RWPE2 (cell line): ENCODE results near the gene OR52I1.

Experiments
- ATAC-seq: fragments of 200-7000 bp; cut with Tn5 transposase; 3 replicates; pipeline ENCODE4 v1.9.1; 2021; ENCODE audit warnings: low read depth
- DNase-seq: peaks from one replicate; pipeline ENCODE4 v3.0.0-alpha.2; 2020; ENCODE audit warnings: low spot score
- H3K27ac ChIP-seq: fragments of 450-650 bp; 2 replicates; pipeline ENCODE4 v1.5.1; 2017; ENCODE audit warnings: mild to moderate bottlenecking; ENCODE audit not compliant: poor library complexity, severe bottlenecking
- H3K27me3 ChIP-seq: fragments of 250-450 bp; sonication (Bioruptor Pico); 2 replicates; pipeline ENCODE4 v1.5.1; 2021; ENCODE audit warnings: mild to moderate bottlenecking, moderate library complexity; ENCODE audit not compliant: insufficient read depth, poor library complexity, severe bottlenecking
- H3K36me3 ChIP-seq: fragments of 250-450 bp; sonication (Bioruptor Pico); 2 replicates; pipeline ENCODE4 v1.5.1; 2020; ENCODE audit warnings: low read depth, mild to moderate bottlenecking, moderate library complexity
- H3K4me1 ChIP-seq: fragments of 250-450 bp; sonication (Bioruptor Pico); 2 replicates; pipeline ENCODE4 v1.5.1; 2021; ENCODE audit warnings: mild to moderate bottlenecking, moderate library complexity; ENCODE audit not compliant: insufficient read depth, poor library complexity, severe bottlenecking
- H3K4me3 ChIP-seq: fragments of 250-450 bp; sonication (Bioruptor Pico); 2 replicates; pipeline ENCODE4 v1.5.1; 2021; ENCODE audit warnings: mild to moderate bottlenecking, moderate library complexity; ENCODE audit not compliant: severe bottlenecking
- H3K9me3 ChIP-seq: fragments of 250-450 bp; sonication (Bioruptor Pico); 2 replicates; pipeline ENCODE4 v1.5.1; 2021; ENCODE audit warnings: mild to moderate bottlenecking, moderate library complexity; ENCODE audit not compliant: severe bottlenecking
- CTCF ChIP-seq: fragments of 450-650 bp; IDR thresholded peaks from one replicate; pipeline ENCODE4 v1.5.1; 2017; ENCODE audit warnings: mild to moderate bottlenecking, moderate library complexity; ENCODE audit not compliant: poor library complexity, severe bottlenecking

OR52I1 gene

GRCh38 chr11:4610258-4610935, 16.6 kb downstream of the OR52I1 start:
- DNase-seq (no peak), ATAC-seq (no peak)
- Histone ChIP-seq H3K9me3 (no peaks in the 10 kb centered on the region), H3K27me3 (no peaks in the 10 kb centered on the region), H3K36me3 (no peaks in the 10 kb centered on the region), H3K4me1 (peaks cover 5% of the 10 kb centered on the region), H3K27ac (no peak overlapping the region), H3K4me3 (no peak overlapping the region)
- no peak for TF ChIP-seq CTCF

- Histone ChIP-seq H3K27ac (no peak overlapping the region), H3K9me3 (no peaks in the 10 kb centered on the region), H3K27me3 (no peaks in the 10 kb centered on the region), H3K4me1 (peaks cover 4% of the 10 kb centered on the region), H3K4me3 (no peak overlapping the region), H3K36me3 (no peaks in the 10 kb centered on the region)
- DNase-seq (no peak), ATAC-seq (no peak)
- no peak for TF ChIP-seq CTCF
These were observed 18.1 kb downstream of the OR52I1 start for GRCh38 chr11:4611986-4612385.

- Histone ChIP-seq H3K9me3 (no peaks in the 10 kb centered on the region), H3K27ac (no peak overlapping the region), H3K4me1 (no peaks in the 10 kb centered on the region), H3K4me3 (no peak overlapping the region), H3K27me3 (no peaks in the 10 kb centered on the region), H3K36me3 (no peaks in the 10 kb centered on the region)
- no peak for ATAC-seq
- no peak for TF ChIP-seq CTCF
- no peak for DNase-seq
These were observed 22.1 kb downstream of the OR52I1 start for GRCh38 chr11:4615856-4616444.

GRCh38 chr11:4619514-4619913, 25.7 kb downstream of the OR52I1 start:
- Histone ChIP-seq H3K4me1 (no peaks in the 10 kb centered on the region), H3K27me3 (no peaks in the 10 kb centered on the region), H3K4me3 (no peak overlapping the region), H3K9me3 (no peaks in the 10 kb centered on the region), H3K27ac (no peak overlapping the region), H3K36me3 (no peaks in the 10 kb centered on the region)
- DNase-seq (no peak), ATAC-seq (no peak)
- no peak for TF ChIP-seq CTCF
